Measurements from ENCODE around the gene CCNG1.

CCNG1 gene

GRCh38 chr5:163473635-163474243 lies 36.3 kb downstream of the CCNG1 start:
- no peaks in the 10 kb centered on the region for H3K36me3 ChIP-seq (ENCODE audit: control insufficient read depth in 5 of 5, insufficient read depth in 5 of 5, low read length in 5 of 5)
- no peak overlapping the region for H3K9ac ChIP-seq (ENCODE audit: low read length in 5 of 5)
- H3K4me3 ChIP-seq (ENCODE audit: low read depth in 1 of 5, low read length in 5 of 5) = no peak overlapping the region
- H3K4me1 ChIP-seq (ENCODE audit: control insufficient read depth in 5 of 5, insufficient read depth in 5 of 5, low read length in 5 of 5) = no peaks in the 10 kb centered on the region
- no peak overlapping the region for H3K27ac ChIP-seq (ENCODE audit: low read depth, low read length)
- no peaks in the 10 kb centered on the region for H3K27me3 ChIP-seq (ENCODE audit: control insufficient read depth in 5 of 5, insufficient read depth in 4 of 5, low read length in 5 of 5)
- H3K9me3 ChIP-seq (ENCODE audit: control insufficient read depth in 5 of 5, low read length in 5 of 5) = no peaks in the 10 kb centered on the region

GRCh38 chr5:163475411-163475810 lies 38.0 kb downstream of the CCNG1 start:
- Histone ChIP-seq H3K36me3 (ENCODE audit: control insufficient read depth in 5 of 5, insufficient read depth in 5 of 5, low read length in 5 of 5) (no peaks in the 10 kb centered on the region), H3K9me3 (ENCODE audit: control insufficient read depth in 5 of 5, low read length in 5 of 5) (no peaks in the 10 kb centered on the region), H3K27ac (ENCODE audit: low read depth, low read length) (no peak overlapping the region), H3K9ac (ENCODE audit: low read length in 5 of 5) (no peak overlapping the region), H3K4me1 (ENCODE audit: control insufficient read depth in 5 of 5, insufficient read depth in 5 of 5, low read length in 5 of 5) (no peaks in the 10 kb centered on the region), H3K27me3 (ENCODE audit: control insufficient read depth in 5 of 5, insufficient read depth in 4 of 5, low read length in 5 of 5) (no peaks in the 10 kb centered on the region), H3K4me3 (ENCODE audit: low read depth in 1 of 5, low read length in 5 of 5) (no peak overlapping the region)

GRCh38 chr5:163478126-163478981 lies 41.0 kb downstream of the CCNG1 start:
- Histone ChIP-seq H3K9me3 (ENCODE audit: control insufficient read depth in 5 of 5, low read length in 5 of 5) (no peaks in the 10 kb centered on the region), H3K4me3 (ENCODE audit: low read depth in 1 of 5, low read length in 5 of 5) (no peak overlapping the region), H3K27me3 (ENCODE audit: control insufficient read depth in 5 of 5, insufficient read depth in 4 of 5, low read length in 5 of 5) (no peaks in the 10 kb centered on the region), H3K9ac (ENCODE audit: low read length in 5 of 5) (no peak overlapping the region), H3K4me1 (ENCODE audit: control insufficient read depth in 5 of 5, insufficient read depth in 5 of 5, low read length in 5 of 5) (no peaks in the 10 kb centered on the region), H3K36me3 (ENCODE audit: control insufficient read depth in 5 of 5, insufficient read depth in 5 of 5, low read length in 5 of 5) (no peaks in the 10 kb centered on the region), H3K27ac (ENCODE audit: low read depth, low read length) (no peak overlapping the region)

GRCh38 chr5:163478982-163479271 lies 41.5 kb downstream of the CCNG1 start:
- Histone ChIP-seq H3K9ac (ENCODE audit: low read length in 5 of 5) (no peak overlapping the region), H3K27ac (ENCODE audit: low read depth, low read length) (no peak overlapping the region), H3K36me3 (ENCODE audit: control insufficient read depth in 5 of 5, insufficient read depth in 5 of 5, low read length in 5 of 5) (no peaks in the 10 kb centered on the region), H3K4me1 (ENCODE audit: control insufficient read depth in 5 of 5, insufficient read depth in 5 of 5, low read length in 5 of 5) (no peaks in the 10 kb centered on the region), H3K27me3 (ENCODE audit: control insufficient read depth in 5 of 5, insufficient read depth in 4 of 5, low read length in 5 of 5) (no peaks in the 10 kb centered on the region), H3K4me3 (ENCODE audit: low read depth in 1 of 5, low read length in 5 of 5) (no peak overlapping the region), H3K9me3 (ENCODE audit: control insufficient read depth in 5 of 5, low read length in 5 of 5) (no peaks in the 10 kb centered on the region)

- Histone ChIP-seq H3K27ac (ENCODE audit: low read depth, low read length) (no peak overlapping the region), H3K9me3 (ENCODE audit: control insufficient read depth in 5 of 5, low read length in 5 of 5) (no peaks in the 10 kb centered on the region), H3K9ac (ENCODE audit: low read length in 5 of 5) (no peak overlapping the region), H3K36me3 (ENCODE audit: control insufficient read depth in 5 of 5, insufficient read depth in 5 of 5, low read length in 5 of 5) (no peaks in the 10 kb centered on the region), H3K4me3 (ENCODE audit: low read depth in 1 of 5, low read length in 5 of 5) (no peak overlapping the region), H3K4me1 (ENCODE audit: control insufficient read depth in 5 of 5, insufficient read depth in 5 of 5, low read length in 5 of 5) (no peaks in the 10 kb centered on the region), H3K27me3 (ENCODE audit: control insufficient read depth in 5 of 5, insufficient read depth in 4 of 5, low read length in 5 of 5) (no peaks in the 10 kb centered on the region)
Observed at GRCh38 chr5:163489055-163489744, 51.8 kb downstream of the CCNG1 start.

GRCh38 chr5:163489745-163490075 lies 52.3 kb downstream of the CCNG1 start:
- H3K9me3 ChIP-seq (ENCODE audit: control insufficient read depth in 5 of 5, low read length in 5 of 5) = no peaks in the 10 kb centered on the region
- H3K27ac ChIP-seq (ENCODE audit: low read depth, low read length) = no peak overlapping the region
- no peak overlapping the region for H3K4me3 ChIP-seq (ENCODE audit: low read depth in 1 of 5, low read length in 5 of 5)
- no peaks in the 10 kb centered on the region for H3K4me1 ChIP-seq (ENCODE audit: control insufficient read depth in 5 of 5, insufficient read depth in 5 of 5, low read length in 5 of 5)
- no peak overlapping the region for H3K9ac ChIP-seq (ENCODE audit: low read length in 5 of 5)
- H3K27me3 ChIP-seq (ENCODE audit: control insufficient read depth in 5 of 5, insufficient read depth in 4 of 5, low read length in 5 of 5) = no peaks in the 10 kb centered on the region
- no peaks in the 10 kb centered on the region for H3K36me3 ChIP-seq (ENCODE audit: control insufficient read depth in 5 of 5, insufficient read depth in 5 of 5, low read length in 5 of 5)
